Jurkat, Clone E6-1 (cell line): ENCODE data around the gene FAM200C. TPM values are rescaled to one million over a fixed set of nuclear protein-coding genes. Genes with fewer than 3 reads are reported as not detected.
"Not testable (repeated sequence)": the region's sequence is repeated elsewhere in the genome, so short reads cannot be mapped to it uniquely, and the experiment has no call there.

Source experiments
- DNase-seq: peaks from one replicate; pipeline ENCODE4 v3.0.0-alpha.2; 2011; ENCODE audit warnings: low read depth, low spot score
- H3K4me3 ChIP-seq: 2 replicates; pipeline ENCODE4 v1.5.1; 2011; ENCODE audit warnings: mild to moderate bottlenecking, low read length, control low read depth, moderate library complexity
- polyA plus RNA-seq: library from polyadenylated mRNA; unstranded; fragments of >200 nt; gene quantifications from one replicate; pipeline ENCODE4 v1.2.1, GENCODE V29; 2012; ENCODE audit warnings: missing spikeins; ENCODE audit not compliant: insufficient read length, insufficient read depth

Gene FAM200C
- 1.9 TPM for polyA plus RNA-seq

DNA sequence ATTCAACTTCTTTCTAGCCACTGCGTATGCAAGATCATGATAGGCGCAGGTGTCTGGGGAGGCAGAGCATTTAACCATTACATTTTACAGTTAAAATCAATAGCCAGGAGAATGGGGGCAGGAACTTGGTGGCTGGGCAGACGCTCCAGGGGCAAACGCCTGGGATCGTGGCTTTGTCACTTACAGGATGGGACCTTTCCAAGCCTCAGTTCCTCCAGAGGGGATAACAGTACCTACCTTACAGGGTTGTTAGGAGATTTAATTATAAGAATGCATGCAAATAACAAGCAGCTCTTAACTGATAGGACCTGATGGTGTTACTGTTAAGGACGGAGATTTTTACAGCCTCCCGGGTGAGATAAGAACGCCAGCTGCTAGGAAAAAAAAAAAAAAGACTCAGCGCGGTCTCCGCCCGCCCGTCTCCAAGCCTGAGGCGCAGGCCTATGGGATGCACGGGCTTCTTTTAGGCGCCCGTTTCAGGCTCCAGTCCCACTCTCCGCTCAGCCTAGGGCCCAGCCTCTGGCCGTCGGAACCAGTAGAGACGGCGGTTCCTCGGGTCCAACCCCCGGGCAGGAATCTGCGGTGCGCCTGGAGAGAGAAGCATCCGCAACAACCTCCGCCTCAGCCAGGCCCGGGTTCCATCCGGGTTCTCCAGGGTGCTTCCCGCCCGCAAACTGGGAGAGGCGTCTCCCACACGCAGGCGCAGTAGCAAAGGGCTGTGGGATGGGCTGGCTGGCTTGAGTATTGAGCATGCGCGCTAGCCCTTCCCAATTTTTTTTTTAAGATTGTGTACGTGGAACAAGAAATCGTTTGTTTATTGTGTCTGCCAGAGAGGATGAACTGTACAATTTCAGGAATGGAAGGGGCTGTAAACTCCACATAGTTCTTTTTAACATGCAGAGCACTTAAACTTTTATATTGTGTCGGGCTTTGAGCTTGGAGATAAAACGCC is at the start of gene FAM200C:
TSS of gene FAM200C (minus strand) at position 653 of the 952 bp plus-strand sequence. CDS start 4,564 bp downstream, outside the sequence.
- DNase-seq: peak; percentile 83
- H3K4me3 ChIP-seq: peak within 1 kb of the TSS; percentile 87

DNA sequence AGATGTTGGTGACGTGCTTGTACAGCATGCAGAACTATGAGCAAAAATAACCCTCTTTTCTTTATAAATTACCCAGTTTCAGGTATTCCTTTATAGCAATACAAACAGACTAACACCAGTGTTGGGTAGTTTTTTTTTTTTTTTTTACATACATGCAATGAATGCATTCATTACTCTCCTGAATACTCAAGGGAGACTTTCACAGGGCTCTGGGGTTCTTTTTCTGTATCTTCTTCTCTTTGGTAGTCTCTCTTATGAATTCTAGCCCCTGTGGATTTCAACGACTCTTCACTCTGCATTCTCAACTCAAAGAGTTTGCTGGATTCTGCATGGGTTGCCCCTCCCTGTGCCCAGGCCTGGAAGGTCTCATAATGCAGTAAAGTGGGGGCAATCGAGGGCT is 49.6 kb upstream of the FAM200C start:
- no peak for DNase-seq
- no peak overlapping the region for H3K4me3 ChIP-seq

DNA sequence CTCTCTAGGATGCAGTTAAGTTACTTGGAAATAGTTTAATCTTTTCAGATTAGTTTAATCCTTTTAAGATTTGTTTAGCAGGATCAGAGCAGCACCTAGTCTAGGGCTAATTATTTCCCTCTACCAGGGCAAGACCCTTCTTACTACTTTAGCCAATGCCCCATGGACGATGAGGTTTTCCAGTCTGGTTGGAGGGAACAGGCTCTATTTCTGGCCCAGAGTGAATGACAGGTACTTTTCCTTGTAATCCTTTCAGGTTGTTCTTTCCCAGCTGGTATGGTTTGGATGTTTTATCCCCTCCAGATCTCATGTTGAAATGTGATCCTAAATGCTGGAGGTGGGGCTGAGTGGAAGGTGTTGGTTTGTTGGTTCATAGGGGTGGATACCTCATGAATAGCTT is 49.0 kb upstream of the FAM200C start:
- DNase-seq: no peak

DNA sequence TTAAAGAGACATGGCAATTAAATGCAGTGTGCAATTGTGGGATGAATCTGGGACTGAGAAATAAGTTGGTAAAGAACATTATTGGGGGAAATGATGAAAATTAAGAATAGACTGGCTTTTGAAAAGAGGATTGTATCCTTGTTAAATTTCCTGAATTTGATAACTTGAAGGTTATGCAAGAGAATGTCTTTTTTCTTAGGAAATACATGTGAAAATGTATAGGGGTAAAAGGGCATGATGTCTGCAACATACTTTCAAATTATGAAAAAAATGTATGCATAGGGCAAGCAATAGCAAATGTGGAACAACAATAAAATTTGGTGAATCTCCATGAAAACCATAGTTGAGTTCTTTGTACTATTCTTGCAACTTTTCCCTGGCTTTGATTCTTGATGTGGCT is 45.9 kb upstream of the FAM200C start:
- H3K4me3 ChIP-seq: no peak overlapping the region
- DNase-seq: no peak

More for the DNA sequence above, 49.0 kb upstream of the FAM200C start:
- no peak overlapping the region for H3K4me3 ChIP-seq

DNA sequence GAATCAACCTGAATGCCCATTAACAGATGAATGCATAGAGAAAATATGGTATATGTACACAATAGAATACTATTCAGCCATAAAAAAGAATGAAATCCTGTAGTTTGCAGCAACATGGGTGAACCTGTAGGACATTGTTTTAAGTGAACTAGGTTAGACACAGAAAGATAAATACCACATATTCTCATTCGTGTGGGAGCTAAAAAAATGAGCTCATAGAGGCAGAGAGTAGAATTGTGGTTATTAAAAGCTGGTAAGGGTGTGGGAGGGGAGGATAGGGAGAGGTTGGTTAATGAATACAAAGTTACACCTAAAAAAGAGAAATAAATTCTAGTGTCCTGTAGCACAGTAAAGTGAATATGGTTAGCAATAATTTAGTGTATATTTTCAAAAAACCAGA is 45.3 kb upstream of the FAM200C start:
- no peak for DNase-seq
- no peak overlapping the region for H3K4me3 ChIP-seq

DNA sequence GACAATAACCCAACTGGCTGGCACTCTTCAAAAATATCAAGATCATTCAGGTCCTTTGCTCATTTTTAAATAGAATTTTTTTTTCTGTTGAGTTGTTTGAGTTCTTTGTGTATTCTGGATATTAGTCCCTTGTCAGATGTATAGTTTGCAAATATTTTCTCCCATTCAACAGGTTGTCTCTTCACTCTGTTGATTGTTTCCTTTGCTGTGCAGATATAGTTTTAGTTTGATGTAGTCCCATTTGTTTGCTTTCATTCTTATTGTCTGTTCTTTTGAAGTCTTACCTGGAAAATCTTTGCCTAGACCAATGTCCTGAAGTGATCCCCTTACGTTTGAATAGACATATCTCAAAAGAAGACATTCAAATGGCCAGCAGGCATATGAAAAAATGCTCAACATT is 44.6 kb upstream of the FAM200C start:
- DNase-seq: no peak
- no peak overlapping the region for H3K4me3 ChIP-seq

DNA sequence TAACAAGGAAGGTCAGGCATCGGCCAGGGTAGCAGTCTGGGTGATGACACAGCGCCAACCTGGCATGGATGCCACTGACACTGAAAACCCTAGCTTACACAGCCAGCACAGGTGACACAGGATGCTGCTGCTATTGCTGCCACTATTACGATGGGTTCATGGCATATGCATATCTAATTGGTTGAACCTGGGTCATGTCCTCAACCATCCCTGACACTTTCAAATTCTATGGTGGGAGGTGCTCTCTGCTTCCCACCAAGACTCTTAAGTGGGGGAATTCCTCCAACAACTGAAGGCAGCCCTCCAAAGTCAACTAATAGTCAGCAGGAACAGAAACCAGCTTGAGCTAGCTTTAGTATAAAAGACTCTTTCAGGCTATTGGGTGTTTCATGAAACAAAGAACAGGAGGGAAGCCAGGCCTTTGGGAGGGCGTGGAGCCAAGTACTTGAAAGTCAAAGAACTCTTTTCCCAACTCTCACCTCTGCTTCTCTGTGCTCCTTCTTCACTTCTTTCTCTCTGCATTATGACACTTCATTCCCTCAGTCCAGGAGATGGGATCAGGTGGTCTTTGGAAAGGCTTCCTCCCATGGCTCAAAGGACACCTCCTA is 43.1 kb upstream of the FAM200C start:
- no peak overlapping the region for H3K4me3 ChIP-seq
- no peak for DNase-seq

DNA sequence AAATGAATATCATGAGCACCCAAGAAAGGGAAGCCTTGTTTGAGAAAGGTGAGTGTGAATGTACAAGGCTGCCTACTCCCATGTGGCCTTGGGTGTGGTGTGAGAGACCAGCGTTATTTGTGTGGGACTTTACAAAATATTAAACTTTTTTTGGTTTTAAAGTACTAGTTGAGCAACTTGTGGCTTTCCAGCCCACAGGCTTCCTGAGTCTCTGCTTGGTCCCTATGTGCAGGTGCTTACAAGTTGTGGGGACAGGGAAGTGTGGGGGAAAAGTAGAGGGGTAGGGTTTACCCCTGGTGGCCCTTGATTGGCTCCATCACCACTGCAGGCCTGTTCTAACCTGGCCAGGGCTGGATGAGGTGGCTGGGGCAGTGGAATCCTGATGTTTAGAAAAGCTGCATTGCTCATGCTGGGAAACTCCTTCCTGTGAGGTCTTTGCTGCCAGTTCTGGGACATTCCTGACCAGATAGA is 41.5 kb upstream of the FAM200C start:
- no peak overlapping the region for H3K4me3 ChIP-seq
- DNase-seq: no peak

DNA sequence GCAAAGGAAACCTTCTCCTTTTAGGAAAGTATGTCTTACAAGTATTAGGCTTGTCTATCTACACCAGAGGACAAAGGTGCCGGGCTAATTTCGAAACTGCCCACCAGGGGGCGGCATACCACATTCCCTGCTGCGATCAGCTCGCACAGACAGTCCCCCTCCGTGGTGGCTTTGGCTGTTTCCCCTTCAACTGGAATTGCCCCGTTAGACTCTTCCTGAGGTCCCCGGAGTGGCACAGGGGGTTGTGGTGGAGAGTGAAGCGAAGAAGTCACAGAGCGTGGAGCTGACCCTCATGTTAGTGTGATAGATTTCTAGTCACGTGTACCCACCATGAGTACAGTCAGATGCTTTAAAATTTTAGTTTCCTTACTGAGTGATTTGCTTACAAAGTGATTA is 39.3 kb upstream of the FAM200C start:
- DNase-seq: peak; percentile 74
- H3K4me3 ChIP-seq: peak overlapping the region; percentile 36

DNA sequence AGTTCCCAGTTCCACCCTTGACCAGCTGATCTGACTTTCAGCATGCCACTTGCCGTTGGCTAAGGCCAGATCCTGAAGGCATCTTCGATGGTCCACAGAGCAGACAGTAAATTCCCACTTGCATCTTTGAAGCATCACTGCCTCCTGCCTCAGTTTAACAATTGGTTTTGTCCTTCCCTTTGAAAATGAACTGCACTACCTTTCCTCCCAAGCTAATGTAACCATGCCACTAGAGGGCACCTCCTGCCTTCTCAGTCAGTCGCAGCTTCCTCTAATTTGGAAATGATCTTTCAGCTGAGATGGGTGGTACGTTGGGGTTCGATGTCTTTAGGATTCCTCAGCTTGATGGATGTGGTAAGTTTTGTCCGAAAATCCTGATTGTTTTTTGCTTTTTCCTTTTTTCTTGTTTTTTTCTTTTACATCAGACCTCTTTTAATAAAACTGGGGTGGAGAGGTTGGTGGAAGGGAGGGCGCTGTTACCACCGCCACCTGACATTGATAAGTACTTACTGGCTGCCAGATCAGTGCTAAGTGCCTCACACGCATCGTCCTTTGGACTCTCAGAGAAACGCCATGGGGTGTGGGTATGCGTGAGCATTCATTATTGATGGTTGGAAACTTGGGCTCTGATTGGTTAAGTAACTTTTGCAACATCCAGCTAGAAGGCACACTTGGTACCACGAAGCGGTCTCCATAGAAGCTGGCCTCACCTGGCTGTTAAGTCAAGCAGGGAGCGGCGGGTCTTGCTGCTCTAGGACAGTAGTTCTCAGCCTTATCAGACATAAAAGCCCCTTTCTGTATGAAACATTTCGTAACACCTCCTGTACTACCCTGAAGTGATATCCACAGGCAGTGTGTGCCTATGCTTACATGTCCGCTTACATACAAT is 38.7 kb upstream of the FAM200C start:
- peak; percentile 64 for DNase-seq

DNA sequence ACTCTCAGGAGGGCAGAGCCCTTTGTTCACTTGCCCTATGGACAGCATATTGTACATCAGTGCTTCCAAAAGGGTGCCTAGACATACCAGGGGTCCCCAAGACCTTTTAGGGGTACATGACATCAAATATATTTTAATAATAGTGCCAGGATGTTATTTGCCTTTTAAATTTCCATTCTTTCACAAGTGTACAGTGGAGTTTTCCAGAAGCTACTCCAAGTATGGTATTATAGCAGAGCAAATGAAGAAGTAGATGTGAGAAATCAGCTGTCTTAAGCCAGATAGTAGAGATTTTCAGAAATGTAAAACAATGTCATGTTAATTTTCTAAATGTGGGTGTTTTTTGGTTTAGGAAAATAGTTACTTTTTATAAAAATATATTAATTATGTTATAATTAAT is 37.4 kb upstream of the FAM200C start:
- DNase-seq: no peak
- H3K4me3 ChIP-seq: no peak overlapping the region

More for the DNA sequence above, 38.7 kb upstream of the FAM200C start:
- H3K4me3 ChIP-seq: peak overlapping the region; percentile 36

DNA sequence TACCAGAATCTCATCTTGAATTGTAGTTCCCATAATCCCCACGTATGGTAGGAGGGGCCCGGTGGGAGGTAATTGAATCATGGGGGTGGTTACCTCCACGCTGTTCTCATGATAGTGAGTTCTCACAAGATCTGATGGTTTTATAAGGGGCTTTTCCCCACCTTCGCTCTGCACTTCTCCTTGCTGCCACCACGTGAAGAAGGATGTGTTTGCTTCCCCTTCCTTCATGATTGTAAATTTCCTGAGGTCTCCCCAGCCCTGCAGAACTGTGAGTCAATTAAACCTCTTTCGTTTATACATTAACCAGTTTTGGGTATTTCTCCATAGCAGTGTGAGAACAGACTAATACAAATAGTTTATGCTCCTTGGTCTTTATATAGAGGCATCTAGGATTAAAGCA is 36.8 kb upstream of the FAM200C start:
- H3K4me3 ChIP-seq, DNase-seq: not testable (repeated sequence)

DNA sequence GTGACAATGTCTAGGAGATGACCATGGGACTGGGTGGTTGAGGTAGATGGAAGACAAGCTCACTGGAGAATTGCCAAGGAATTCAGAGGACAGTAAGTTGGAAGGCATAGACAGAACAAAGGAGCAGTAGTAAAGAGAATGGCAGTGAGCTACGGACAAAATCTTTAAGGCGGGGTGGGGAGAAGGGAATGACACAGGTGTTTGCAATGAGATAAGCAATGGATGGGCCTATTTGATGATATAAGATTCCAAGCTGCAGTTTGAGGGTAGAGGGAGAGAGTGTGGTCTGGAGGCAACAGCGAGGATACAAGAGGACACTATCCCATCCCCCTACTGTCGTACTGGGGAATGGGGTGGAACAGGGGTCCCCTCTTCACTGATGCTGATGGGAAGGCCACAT is 36.2 kb upstream of the FAM200C start:
- DNase-seq: no peak
- H3K4me3 ChIP-seq: no peak overlapping the region

DNA sequence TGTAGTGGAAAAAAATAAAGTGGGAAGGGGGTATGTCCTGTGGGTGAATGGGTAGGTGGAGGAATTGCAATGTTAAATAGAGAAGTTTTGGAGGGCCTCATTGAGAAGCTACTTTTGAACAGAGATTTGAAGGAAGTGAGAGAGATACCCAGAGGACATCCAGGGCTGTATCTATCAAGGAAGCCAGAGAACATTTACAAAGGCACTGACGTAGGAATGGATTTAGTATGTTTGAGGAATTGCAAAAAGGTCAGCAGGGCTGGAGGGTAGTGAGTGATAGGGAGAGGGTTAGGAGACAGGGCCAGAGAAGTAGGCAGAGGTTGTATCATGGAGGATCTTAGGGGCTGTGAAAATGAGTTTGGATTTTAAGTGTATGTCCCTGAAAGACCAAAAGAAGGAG is 35.7 kb upstream of the FAM200C start:
- no peak for DNase-seq
- H3K4me3 ChIP-seq: no peak overlapping the region

DNA sequence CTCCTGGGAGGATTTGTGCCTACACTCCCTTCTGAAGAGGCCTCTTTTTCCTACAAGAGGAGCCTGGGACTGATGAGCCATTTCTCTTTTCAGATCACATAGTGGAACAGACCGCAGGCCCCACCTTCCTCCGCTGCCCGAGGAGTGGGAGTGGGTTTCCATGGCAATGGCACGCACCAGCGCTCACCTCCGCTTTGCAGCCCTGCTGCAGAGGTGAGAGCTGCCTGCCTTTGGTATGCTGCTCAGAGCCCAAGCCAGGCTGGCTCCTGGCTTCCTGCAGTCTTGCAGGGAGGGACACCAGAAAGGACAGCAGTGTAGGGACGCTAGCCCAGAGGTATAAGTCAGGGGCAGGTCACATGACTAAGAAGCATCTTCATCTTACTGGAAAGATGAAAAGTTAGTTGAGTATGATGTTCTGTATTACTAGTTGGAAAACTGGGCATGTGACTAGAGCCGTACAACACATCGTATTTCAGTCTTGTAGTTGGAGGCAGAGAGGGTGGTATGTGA is 34.2 kb upstream of the FAM200C start:
- no peak for DNase-seq

DNA sequence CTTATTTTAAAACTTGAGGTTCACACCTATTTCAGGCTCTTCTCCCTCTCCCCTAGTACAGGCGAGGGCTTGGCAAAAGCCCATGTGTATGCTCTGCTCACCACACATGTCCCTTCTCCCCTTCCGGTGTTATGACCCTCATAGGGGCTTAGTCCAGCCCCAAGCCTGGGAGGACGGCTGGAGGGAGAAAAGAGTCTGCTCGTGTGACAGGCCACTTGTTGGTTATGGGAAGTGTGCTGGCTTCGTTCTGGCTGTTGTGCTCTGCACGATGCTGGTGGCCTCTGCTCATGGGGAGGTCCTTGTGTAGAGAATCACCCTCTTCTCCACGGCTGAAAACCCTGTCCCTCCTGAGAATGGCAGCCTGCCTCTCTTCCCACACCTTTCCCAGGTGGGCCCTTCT is 32.9 kb upstream of the FAM200C start:
- H3K4me3 ChIP-seq: no peak overlapping the region

More for the DNA sequence above, 34.2 kb upstream of the FAM200C start:
- H3K4me3 ChIP-seq: no peak overlapping the region

DNA sequence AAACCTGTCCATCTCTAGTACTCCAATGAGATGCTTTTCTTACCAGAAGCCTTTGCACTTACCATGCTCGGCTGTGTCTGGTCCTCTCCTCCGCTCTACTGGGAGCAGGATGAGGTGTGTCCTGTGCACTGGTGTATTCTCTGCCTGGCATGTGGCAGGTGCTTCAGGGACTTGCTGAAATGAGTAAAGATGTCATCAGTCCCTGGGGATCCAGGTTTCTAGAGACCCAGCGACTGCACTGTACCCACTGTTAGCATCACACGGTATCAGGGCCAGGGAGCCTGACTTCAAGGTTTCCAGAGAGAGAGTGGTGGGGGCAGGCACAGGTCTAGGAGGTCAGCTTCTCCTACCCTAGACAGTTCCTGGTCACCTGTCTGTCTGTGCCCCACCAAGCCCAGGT is 32.3 kb upstream of the FAM200C start:
- H3K4me3 ChIP-seq: no peak overlapping the region
- no peak for DNase-seq

More for the DNA sequence above, 32.9 kb upstream of the FAM200C start:
- DNase-seq: no peak

DNA sequence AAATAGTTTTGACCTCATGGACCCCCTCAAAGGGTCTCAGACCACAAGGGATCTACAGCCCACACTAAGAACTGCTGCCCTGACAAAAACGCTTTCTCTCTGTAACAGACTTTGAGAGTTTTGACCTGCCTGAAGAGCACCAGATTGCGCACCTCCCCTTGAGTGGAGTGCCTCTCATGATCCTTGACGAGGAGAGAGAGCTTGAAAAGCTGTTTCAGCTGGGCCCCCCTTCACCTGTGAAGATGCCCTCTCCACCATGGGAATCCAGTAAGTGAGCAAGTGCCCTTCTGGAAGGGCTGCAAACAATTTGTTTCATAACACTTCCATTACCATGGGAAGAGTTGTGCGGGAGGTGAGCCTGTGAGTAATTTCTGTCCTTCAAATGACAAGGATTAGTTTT is 27.8 kb upstream of the FAM200C start:
- no peak for DNase-seq
- H3K4me3 ChIP-seq: no peak overlapping the region

DNA sequence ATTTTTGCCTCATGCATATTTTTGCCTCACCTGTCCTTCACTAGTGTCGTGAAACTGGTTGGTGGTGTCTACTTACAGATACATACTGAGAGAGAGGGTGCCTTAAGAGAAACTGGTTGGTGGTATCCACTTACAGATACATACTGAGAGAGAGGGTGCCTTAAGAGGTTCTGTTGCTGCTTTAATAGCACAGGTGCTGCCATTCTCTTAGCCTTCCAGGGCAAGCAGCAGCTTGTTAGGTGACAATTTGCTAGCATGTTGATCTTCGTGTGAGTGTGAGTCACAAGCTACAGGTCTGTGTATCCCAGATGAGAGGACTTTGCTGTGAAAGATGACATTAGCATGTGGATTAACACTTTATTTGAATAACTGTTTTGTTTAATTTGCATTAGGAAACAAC is 23.2 kb upstream of the FAM200C start:
- no peak for DNase-seq
- peak overlapping the region; percentile 95 for H3K4me3 ChIP-seq
